22Rv1 (cell line): ENCODE measurements around the gene PDILT.

Source experiments
- ZFX ChIP-seq: fragments of 450-650 bp; IDR thresholded peaks from 2 replicates; pipeline ENCODE4 v1.6.1; 2017; ENCODE audit warnings: antibody characterized with exemption, borderline replicate concordance
- TF ChIP-seq, protein P1 (sequence below): fragments of 450-650 bp; IDR thresholded peaks from 2 replicates; pipeline ENCODE4 v1.5.1; 2017; ENCODE audit warnings: mild to moderate bottlenecking

DNA sequence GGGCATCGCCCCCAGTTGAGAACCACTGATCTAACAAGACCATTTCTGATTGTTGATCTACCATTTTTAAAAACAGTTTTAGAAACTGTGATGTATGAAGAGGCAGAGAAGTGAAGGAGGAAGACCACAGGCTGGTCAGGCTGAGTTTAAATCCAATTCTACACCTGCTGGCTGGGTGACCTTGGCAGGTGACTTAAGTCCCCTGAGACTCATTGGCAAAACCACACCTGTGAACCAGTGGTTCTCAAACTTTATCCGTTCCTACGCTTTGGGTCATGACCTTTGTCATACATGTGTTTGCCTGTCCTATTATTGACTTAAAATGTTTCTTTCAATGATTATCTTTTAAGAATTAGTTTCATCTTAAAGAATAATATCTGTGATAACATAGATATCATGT is 79.5 kb downstream of the PDILT start:
- TF ChIP-seq, protein P1, sequence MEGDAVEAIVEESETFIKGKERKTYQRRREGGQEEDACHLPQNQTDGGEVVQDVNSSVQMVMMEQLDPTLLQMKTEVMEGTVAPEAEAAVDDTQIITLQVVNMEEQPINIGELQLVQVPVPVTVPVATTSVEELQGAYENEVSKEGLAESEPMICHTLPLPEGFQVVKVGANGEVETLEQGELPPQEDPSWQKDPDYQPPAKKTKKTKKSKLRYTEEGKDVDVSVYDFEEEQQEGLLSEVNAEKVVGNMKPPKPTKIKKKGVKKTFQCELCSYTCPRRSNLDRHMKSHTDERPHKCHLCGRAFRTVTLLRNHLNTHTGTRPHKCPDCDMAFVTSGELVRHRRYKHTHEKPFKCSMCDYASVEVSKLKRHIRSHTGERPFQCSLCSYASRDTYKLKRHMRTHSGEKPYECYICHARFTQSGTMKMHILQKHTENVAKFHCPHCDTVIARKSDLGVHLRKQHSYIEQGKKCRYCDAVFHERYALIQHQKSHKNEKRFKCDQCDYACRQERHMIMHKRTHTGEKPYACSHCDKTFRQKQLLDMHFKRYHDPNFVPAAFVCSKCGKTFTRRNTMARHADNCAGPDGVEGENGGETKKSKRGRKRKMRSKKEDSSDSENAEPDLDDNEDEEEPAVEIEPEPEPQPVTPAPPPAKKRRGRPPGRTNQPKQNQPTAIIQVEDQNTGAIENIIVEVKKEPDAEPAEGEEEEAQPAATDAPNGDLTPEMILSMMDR, result no peak
- TF ChIP-seq ZFX, result no peak
